UCSD-AML1 (cell line): ENCODE data around the gene CEP57L1.
"Not testable (repeated sequence)": the region's sequence is repeated elsewhere in the genome, so short reads cannot be mapped to it uniquely, and the experiment has no call there.

Experiments used
- DNase-seq: peaks from one replicate; lab custom pipeline; 2025; ENCODE audit not compliant: unreplicated experiment; lab: John Stamatoyannopoulos, UW

The CEP57L1 gene

DNA sequence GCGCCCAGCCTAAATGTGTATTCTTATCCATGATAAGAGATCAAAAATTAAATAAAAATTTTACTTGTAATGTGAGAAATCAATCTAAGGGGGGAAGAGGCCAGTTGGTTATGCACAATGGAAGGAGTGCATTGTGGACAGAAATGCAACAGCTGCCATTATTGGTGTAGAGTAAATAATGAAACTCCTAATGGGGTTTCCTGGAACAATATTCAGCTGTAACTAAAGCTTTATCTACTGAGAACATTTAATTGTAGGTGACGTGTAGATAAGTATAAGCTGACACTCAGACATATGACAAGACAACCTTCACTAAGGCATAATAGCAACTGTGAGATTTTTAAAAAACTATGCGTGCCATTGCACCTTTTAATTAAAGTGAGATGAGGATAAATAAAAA, 71.4 kb downstream of the CEP57L1 start:
- DNase-seq: no peak

DNA sequence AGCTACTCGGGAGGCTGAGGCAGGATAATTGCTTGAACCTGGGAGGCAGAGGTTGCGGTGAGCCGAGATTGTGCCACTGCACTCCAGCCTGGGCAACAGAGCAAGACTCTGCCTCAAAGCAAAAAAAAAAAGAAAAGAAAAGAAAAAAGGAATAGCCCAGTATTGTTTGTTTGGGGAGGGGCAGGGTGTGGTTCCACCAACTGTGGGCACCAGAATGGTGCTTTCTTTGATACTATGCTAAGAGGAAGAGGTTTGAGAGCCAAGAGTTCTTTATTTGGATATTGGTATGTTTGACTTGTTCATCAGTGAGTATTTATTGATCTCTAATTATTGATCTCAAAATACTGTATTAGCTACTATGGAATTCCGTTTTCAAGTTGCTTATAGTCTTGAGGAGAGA, 72.3 kb downstream of the CEP57L1 start:
- no peak for DNase-seq

DNA sequence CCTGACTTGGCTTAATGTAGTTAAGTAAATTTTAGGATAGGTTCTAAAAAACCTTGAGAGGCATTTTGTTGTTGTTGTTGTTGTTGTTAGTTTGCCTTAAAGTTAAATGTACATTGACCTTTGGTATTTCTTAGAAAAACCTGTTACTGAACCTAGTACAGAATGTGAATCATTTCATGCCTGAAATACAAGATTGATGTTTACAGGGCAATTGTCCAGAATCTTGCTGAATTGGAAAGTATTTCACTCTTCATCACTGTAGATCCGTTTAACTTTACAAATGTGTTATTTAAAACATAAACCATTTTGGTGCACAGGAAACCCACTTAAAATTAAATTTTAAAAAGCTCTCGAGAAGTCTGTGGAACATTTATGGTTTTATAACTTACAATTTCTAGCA, 75.0 kb downstream of the CEP57L1 start:
- DNase-seq: no peak

DNA sequence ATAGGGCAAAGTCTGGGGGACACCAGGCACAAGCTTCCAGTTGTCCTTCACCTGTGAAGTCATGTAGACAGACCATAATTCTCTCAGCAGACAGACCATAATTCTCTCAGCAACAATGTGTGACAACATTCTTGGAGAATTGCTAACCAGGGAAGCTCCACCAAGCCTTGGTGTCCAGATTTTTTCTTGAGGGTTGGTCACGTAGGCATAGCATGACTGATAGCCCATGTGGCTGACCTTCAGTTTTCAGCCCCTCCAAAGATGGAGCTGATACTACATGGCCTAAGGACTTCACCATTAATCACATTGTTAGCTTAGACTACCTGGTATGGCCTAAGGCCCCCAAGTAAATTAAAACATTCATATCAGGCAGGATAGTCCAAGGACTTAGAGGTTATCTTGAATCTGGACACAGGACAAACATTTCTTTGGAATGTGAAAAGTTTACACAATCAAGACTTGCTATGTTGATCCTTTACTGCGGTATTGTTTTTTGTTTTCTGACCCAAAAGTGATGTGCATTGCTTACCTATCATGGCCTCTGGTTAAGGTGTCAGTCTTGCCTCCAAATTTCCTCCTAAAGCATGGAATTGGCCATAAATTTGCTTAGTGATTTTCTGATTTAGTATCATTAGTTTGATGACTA, 76.9 kb downstream of the CEP57L1 start:
- DNase-seq: no peak

DNA sequence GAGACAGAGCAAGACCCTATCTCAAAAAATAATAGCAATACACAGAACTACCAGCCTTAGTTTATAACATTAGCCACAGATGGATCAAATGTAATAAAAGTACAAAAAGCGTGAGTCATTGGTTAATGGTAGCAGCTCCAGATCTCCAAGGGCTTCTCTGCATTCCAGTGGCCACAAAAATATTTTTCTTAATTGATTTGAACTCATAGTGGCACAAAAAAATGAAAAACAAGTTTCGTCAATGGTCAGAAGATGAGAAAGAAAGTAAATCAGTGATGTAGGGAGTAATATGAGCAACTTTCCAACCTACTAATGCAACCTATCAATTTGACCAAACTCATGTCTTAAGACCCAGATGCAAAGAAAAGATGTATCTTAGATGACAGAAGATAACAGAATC, 79.6 kb downstream of the CEP57L1 start:
- no peak for DNase-seq

DNA sequence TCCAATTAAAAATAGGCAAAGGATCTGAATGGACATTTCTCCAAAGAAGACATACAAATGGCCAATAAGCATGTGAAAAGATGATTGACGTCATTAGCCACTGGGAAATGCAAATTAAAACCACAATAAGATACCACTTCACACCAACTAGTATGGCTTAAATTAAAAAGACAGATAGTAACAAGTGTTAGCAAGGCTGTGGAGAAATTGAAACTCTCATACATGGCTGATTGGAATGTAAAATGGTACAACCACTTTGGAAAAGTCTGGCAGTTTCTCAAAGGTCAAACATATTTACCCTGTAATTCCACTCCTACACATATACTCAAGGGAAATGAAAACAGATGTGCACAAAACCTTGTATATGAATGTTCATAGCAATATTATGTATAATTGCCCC, 83.6 kb downstream of the CEP57L1 start:
- no peak for DNase-seq

DNA sequence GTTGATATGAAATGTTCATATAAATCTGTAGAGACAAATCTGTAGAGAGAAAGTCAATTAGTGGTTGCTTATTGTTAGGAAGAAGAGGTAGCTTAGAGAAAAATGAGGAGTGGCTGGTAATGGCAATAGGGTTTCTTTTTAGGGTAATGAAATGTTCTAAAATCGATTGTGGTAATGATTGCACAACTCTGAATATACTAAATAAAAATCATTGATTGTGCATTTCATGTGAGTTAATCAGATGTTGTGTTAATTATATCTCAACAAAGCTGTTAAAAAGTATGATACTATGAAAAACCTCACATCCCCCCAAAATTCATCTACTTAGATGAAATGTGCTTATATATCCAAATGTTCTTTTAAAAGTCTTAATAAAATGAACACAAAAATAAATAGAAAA, 84.2 kb downstream of the CEP57L1 start:
- no peak for DNase-seq

DNA sequence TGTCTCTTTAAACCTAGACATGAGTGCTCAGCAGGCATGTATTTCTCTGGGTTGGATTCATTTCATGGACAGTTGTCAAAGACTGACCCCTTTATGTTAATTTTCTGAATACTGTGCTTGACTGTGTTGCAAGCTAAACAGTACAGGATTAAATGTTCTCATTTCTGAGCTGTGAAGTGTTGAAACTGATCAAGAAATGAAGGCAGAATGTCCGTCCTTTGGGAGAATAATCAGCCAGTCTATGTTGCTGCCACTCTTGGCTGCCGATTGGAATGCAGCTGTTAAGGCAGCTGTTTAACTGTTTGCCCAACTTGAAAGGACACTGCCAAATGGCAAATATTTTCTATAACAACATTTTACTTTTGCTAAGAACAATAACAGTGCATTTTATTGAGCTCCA, 87.3 kb downstream of the CEP57L1 start:
- DNase-seq: no peak

DNA sequence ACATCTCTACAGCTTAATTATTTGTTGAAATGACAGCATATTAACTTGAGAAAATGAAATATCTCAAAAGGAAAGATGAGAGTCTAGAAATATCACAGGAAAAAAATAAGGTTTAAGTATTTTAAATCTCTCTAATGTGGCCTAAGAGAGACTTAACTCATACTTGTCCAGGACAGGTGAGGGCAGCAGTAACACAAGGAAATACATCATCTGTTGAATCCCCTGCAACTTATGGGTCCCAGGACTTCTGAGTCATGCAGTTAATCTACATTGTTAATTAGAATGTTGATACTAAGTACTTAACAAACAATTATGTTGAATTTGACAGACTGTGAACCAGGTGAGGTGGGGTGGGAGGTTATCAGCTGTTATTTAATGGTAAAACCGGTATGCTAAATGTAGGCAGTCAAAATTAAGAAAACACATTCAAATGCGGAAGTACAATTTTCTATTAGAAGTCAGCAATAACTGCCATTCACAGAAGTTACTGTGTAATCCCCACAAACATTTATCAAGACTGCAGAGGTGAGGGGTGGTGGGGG, 87.9 kb downstream of the CEP57L1 start:
- no peak for DNase-seq

DNA sequence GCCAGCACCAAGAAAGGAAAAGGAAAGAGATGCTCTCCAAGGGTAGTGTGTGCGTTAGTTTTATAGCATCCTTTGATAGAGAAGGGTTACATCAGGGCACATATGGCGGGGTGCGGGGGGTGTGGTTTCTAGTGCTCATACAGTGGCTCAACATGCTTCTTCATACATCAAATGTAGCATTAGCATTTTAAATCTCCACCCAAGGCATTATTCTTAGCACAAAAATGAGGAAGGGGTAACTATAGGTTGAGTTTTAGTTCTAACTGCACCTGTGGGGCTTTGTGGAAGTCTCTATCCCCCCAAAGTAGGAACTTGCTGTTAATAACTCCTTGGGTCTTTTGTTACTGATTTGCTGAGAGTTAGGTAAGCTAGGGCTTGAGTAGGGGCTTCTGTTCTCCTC, 89.3 kb downstream of the CEP57L1 start:
- DNase-seq: no peak

DNA sequence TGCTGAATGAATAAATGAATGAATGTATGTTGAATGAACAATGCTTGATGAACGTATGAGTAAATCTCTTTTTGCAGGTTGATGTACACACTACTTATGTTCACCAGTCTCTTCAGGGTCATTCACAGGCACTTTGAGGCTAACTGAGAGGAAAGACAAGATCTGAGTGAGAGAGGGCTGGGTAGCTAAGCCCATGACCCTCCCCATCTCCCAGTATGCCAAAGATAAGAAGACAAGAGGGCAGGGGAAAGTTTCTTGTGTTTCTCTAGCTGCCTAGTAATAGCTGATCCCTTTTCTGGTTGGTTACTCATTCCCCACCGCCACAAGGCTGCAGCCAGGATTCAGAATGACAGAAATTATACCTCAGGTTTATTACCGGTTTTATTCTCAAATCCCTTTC, 90.7 kb downstream of the CEP57L1 start:
- no peak for DNase-seq

DNA sequence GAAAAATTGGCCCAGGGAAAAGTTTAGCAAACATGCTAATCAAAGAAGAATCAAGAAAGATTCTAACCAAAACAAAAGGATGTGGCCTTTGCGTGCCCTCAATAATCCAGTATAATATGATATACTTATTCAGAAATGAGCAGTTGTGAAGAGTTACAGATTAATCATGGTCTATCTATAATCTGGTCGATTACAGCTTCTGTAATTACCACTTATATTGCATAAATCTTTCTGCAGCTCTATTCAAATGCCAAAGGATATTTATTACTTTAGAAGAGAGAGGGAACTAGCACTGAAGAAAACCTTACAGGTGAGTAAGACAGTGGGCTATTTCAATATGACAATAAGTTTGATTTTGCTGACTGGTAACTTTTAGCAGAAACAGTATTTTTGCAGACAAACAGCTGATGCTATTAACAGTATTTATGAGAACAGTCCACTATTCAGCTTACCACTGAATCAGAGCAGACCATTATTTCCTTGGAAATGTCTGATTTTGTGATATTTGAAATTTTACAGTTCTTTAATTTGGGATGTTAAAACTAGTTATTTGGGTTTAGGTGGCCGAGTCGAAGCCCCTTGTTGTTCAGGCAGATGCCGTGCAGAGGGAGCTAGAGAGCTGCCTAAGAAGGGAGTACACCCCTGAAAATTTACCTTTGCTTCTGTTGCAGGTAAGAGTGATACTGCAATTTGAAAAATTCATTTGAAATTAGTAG, 92.2 kb downstream of the CEP57L1 start:
- DNase-seq: peak; percentile 42

DNA sequence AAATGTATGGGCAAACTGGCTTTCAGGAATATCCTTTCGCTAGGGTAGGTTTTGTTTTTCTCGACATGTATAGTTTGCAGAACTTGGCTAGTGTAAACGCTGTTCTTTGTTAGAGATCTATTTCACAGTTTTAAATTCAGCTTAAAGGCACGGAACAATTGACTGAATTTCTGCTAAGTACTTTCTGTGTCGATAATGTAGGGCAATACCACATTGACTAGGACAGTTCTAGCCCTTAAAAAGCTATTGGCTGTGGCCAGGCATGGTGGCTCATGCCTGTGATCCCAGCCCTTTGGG, 92.8 kb downstream of the CEP57L1 start:
- no peak for DNase-seq

DNA sequence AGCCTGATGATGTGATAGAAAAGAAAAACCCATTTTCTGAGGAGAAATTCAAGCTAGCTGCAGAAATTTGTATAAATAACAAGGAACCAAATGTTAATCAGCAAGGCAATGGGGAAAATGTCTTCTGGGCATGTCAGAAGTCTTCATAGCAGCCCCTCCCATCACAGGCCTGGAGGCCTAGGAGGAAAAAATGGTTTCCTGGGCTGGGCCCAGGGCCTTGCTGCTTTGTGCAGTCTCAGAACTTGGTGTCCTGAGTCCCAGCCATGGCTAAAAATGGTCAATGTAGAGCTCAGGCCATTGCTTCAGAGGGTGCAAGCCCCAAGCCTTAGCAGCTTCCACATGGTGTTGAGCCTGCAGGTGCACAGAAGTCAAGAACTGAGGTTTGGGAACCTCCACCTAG, 96.1 kb downstream of the CEP57L1 start:
- not testable (repeated sequence) for DNase-seq

DNA sequence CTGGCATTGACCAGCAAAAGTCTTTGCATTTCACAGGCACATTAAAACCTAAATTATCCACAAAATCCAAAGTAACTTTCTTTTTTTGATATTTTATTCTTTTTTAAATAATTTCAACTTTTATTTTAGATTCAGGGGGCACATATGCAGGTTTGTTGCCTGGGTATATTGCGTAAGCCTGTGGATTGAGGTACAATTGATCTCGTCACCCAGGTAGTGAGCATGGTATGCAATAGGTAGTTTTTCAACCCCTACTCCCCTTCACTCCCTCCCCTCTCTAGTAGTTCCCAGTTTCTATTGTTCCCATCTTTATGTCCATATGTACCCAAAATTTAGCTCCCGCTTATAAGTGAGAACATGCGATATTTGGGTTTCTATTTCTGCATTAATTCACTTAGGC, 97.6 kb downstream of the CEP57L1 start:
- no peak for DNase-seq

DNA sequence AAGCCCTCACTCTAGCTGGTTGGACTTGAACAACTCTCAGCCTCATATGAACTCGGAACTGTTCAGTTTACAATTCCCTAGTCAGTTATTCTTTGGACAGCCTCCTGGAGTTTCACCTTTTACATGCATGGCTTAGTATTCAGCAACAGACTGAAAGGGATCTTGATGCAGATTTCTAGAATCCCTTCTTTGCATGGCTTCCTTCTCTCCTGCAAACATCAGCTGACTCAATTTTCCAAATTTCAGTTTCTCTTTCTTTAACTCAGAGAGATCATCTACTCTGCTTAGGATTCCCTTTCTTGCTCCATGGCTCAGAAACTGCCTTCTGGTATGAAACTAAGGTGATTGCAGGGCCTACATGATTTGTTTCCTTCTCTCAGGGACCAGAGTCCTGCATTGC, 99.6 kb downstream of the CEP57L1 start:
- DNase-seq: no peak

DNA sequence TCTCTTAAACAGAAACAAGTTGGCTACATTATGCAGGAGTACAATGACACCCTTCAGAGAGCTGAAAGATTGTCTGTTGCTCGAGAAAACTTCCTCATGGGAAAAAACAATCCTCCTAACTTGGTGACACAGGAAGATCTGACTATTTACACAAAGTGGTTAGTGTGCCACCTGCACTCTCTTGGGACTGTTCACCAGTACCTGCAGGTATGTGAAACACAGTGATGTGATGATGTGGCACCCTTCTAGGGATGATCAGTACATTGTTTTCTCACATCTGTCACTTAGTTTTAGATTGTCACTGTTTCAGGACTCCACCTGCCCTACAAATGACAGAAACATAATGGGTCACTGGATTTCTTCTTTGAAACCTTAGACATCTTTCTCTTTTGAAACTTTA, 101.8 kb downstream of the CEP57L1 start:
- DNase-seq: no peak

DNA sequence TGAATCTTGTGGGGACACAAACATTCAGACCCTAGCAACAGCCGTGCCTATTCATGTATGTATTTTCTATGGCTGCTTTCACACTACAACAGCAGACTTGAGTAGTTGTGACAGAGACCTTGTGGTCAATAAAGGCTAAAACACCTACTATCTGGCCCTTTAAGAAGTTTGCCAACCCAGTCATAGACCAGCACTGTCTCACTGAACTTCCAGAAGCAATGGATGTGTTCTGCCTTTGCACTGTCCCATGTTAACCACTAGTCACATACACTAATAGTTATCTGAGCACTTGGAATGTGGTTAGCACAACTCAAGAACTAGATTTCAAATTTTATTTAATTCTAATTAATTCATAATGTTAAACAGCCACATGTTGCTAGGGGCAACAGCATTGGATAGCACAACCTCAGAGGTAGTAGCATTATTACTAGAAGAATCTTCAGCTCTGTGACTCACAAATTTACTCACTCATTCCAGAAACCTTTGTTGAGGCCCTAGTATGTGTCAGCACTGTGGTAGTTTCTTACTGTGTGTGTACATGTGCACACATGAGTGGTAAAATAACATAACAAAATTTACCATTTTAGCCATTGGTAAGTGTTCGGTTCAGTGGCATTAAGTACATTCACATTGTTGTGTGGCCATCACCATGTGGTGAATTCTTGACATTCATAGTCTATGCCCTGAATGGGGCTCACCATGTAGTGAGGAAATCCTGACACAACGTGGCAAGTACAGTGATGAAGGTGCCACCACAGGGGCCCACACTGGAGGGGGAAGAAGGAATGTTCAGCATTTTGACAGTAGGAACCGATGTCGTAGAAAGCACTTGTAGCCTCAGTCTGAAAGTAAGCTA, 107.3 kb downstream of the CEP57L1 start:
- no peak for DNase-seq

DNA sequence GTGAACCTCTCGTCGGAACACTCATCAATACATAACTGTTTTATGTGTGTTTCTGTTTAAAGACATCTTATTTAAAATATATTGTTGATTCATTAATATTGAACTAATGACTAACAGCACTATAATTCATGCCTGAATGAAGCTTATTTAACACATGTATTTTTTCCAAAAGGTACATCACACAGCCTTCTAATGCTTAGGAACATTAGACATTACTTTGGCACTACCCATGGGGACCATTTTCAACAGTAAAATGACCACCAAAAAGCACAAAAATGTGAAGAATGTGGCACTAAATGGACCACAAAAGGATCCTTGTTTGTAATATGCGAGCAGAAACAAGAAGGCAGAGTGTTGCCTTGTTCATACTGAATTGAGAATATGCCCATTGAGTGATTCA, 109.2 kb downstream of the CEP57L1 start:
- no peak for DNase-seq

DNA sequence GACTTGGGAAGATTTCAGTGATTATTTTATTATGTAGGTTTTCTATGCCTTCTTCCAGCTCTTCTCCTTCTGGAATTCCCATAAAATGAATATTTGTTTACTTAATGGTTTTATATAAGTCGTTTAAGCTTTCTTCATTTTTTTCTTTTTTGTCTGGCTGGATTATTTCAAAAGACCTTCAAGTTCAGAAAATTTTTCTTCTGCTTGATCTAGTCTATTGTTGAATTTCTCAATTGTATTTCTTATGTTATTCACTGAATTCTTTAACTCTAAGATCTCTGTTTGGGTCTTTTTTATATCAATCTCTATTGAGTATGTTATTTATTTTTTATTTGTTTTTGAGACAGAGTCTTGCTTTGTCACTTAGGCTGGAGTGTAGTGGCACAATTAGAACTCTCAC, 117.4 kb downstream of the CEP57L1 start:
- no peak for DNase-seq
